GM18508 (cell line): Measurements from ENCODE around the gene KLHL40.

Experiments used
- ATAC-seq: cut with Tn5 transposase; IDR thresholded peaks from one replicate; pipeline ENCODE4 v1.9.1; 2021; ENCODE audit warnings: moderate number of reproducible peaks; ENCODE audit not compliant: insufficient read depth, unreplicated experiment

KLHL40 gene

DNA sequence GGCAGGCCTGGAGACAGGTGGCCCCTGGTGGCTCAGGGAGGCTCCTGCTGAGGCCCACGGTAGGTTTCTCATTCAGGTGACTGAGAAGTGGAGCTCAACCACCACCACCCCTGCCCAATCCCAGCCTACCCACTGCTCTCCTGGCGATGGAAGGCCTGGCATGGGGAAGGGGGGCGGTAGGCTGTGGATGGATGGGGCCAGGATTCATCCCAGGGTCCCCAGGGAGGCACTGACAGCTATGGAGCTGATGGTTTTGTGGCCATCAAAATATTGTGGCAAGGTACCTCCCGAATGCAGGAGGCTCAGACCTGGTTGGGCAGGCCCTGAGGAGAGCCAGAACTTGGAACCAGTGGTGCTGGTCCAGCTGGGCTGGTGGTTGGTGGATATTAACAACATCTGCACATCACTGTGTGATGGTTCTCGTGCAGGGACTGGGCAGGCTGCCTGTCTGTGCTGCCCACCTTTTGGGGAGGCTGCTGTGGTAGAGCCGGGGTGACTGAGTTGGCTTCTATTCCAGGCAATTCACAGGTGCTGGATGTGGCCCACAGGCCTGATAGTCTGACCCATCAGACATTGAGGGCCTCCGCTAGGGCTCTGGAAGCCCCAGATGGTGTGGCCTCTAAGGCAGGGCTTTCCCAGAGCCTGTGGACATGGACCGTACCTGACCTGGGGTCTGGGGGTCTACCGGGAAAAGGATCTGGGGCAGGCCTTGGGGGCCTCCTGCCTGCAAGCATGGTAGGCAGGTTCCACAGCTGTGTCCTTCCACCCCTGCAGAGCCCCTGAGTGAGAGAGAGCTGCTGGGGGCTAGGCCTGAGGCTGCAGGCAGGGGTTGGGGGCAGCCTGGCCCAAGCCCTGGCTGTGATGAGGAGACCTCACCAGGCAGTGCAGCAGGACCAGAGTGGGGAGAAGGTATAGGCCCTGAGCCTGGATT, 28.4 kb upstream of the KLHL40 start:
- ATAC-seq: no peak

DNA sequence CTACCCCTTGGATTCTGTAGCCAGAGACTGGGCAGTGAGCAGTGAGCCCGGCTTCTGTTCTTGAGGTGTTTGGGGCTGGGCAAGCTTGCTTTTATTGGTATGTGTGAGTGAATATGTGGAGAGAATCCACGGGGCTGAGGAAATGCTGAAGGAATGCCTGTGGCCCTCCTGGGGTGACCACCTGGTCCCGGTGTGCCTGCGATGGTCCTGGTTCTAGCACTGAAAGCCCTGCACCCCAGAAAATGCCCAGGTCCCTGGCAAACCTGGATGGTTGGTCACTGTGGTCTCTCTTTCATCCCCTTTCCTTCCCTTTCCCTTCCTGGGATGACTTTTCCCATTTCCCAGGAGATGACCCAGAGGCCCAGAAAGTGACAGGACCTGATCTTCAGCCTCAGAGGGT, 27.7 kb upstream of the KLHL40 start:
- ATAC-seq: no peak

DNA sequence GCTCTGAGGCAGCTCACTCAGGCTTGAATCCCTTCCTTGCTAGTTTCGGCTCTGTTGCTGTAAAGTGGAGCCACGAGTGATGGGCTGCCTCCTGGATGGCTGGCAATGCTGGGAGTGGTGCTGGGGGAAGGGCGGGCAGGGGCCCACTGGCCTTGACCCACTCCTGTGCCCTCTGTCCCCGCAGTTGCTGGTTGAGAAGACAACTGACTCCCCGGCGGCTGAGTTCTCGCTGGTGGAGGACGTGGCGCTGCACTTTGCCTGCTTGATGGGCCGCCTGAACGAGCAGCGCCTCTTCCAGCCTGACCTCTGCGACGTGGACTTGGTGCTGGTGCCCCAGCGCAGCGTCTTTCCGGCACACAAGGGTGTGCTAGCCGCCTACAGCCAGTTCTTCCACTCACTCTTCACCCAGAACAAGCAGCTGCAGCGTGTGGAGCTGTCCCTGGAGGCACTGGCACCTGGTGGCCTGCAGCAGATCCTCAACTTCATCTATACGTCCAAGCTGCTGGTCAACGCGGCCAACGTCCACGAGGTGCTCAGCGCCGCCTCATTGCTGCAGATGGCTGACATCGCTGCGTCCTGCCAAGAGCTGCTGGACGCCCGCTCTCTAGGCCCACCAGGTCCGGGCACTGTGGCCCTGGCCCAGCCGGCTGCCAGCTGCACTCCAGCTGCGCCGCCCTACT, 27.1 kb upstream of the KLHL40 start:
- no peak for ATAC-seq

DNA sequence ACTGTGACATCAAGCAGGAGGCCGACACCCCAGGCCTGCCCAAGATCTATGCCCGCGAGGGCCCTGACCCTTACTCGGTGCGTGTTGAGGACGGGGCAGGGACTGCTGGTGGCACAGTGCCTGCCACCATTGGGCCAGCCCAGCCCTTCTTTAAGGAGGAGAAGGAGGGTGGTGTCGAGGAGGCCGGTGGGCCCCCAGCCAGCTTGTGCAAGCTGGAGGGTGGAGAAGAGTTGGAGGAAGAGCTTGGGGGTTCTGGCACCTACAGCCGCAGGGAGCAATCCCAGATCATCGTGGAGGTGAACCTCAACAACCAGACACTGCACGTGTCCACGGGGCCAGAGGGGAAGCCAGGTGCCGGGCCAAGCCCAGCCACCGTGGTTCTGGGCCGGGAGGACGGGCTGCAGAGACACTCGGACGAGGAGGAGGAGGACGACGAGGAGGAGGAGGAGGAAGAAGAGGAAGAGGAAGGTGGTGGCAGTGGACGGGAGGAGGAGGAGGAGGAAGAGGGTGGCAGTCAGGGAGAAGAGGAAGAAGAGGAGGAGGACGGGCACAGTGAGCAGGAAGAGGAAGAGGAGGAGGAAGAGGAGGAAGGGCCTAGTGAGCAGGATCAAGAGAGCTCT, 26.5 kb upstream of the KLHL40 start:
- no peak for ATAC-seq

DNA sequence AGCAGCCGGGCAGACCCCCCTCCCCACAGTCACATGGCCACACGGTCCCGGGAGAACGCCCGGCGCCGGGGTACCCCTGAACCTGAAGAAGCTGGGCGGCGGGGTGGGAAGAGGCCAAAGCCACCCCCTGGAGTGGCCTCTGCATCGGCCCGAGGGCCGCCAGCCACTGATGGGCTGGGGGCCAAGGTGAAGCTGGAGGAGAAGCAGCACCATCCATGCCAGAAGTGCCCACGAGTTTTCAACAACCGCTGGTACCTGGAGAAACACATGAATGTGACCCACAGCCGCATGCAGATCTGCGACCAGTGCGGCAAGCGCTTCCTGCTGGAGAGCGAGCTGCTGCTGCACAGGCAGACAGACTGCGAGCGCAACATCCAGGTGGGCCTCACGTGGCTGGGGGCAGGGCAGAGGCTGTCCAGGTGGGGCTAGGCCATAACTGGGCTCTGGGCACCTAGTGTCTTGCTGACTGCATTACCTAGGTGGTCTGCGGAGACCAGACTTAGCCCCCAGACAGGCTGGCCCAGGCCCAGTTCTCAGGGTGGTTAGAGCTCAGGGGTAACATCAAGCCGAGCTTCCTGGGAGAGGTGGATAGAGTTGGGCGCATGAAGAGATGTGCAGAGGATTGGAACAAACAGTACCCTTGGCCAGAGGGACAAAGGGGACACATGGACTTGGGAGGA, 25.7 kb upstream of the KLHL40 start:
- no peak for ATAC-seq

DNA sequence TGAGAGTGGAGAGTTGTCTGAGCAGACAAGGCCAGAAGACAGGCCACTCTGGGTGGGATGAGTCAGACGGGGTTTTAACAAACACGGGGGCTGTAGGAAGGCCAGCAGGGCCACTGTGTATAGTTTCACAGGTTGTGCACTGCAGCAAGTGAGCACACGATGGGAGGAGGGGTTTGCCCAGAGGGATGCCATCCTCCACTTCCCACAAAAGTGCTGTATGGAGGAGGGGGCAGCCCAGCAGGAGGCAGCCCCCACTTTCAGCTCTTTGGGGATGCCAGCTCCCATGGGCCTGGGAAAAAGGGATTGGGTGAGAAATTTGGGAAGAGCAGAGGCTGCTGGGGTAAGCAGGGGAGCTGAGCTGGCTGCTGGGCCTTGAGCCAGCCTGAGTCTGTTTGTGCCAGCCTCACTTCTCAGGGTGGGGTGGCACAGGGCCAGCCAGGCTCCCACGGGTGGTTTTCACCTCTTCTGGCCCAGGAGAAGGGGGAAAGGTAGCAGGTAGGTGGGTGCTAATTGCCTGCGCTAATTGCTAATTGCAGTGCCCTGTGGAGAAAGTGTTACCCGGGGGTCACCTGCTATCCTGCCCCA, 25.1 kb upstream of the KLHL40 start:
- ATAC-seq: no peak

DNA sequence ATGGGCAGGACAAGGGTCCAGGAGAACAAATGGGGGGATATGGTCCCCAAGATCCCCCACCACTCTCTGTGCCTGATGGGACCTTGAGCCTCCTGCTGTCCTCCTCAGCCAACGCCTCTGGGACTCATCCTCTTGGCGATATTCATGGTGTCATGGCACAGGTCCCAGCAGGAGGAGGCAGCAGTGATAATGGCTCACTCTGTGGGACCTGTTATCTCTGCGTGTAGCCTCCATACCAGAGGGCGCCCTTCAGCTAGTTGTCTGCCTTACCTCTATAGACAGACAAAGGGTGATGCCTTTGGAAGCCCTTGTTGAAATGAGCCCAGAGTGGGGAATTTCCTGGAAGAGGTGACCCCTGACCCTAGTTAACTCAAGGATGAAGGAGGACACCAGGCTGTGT, 24.4 kb upstream of the KLHL40 start:
- ATAC-seq: no peak

DNA sequence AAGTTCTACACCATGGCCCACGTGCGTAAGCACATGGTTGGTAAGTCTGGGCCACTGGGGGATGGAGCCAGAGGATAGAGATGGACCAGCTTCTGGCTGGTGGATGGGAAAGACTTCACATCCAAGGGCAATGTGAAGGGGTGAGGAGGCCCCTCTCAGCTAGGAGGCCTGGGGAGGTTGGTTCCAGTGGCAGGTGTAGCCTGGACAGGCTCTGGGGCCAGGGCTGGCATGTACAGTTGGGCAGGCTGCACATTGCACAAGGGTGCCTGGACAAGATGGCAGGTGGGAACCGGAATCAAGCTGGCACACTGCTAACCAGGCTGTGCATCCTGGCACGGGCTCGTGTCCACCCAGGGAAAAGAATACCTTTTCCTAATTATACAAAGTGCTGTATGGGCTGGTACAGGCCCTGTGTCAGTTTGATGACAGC, 23.7 kb upstream of the KLHL40 start:
- ATAC-seq: no peak

DNA sequence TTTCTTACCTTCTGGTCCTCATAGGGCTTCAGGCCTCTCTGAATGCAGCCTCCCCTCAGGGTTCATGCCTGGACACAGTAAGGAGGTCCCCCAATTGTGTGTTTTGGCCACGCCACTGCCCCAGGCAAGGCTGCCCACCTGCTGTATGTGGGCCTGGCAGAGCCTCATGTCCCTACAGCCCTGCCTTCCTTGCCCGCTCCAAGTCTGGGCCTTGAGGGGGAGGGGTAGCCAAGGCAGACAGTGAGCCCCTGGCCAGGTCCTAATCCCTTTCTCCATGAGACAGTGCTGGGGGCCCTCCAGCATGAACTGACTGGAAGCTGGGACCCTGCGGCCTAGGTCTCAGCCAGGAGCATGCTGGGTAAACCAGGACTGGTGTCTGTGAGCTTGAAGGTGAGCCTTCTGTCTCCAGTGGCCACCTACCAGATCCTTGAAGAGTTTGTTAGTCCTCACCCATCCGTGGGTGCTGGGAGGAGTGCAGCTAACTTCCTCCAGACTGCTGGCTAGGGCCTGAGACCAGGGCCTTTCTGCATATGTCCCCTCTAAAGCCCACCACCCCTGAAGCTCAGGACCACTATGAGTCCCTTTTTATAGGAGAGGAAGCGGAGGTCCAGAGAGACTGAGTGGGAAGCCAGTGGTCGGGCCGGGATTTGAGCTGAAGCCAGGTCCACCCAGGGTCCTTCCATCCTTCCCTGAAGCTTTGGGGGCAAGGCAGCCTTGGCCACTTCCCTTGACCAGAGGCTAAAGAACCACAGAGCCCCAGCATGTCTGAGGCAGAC, 23.1 kb upstream of the KLHL40 start:
- no peak for ATAC-seq

DNA sequence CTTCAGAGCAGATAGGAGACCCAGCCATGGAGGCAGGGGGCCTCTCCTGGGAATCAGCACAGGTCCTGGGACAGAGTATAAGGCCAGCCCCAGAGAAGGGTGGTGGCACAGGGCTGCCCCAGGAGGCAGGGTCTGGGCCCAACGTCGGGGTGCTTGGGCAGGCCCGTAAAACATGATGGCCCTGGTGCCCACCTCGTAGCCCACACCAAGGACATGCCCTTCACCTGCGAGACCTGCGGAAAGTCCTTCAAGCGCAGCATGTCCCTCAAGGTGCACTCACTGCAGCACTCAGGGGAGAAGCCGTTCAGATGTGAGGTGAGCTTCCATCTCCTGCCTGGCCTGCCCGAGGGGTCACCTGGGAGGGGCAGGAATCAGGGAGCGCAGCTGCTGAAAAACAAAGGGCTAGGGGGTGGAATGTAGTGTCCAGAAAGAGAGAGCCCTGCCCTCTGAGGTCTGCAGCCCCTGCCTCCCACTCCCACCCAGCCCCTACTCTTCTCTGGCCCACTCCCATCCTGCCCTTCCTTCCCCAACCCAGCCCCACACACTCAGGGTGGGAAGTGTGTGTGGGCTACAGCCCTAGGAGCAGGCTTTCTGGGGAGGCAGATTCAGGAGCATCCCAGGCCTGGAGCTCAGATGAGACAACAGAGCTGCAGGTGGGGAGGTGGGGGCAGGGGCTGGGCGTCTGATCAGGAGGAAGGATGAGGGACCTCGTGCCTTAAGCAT, 22.4 kb upstream of the KLHL40 start:
- no peak for ATAC-seq

DNA sequence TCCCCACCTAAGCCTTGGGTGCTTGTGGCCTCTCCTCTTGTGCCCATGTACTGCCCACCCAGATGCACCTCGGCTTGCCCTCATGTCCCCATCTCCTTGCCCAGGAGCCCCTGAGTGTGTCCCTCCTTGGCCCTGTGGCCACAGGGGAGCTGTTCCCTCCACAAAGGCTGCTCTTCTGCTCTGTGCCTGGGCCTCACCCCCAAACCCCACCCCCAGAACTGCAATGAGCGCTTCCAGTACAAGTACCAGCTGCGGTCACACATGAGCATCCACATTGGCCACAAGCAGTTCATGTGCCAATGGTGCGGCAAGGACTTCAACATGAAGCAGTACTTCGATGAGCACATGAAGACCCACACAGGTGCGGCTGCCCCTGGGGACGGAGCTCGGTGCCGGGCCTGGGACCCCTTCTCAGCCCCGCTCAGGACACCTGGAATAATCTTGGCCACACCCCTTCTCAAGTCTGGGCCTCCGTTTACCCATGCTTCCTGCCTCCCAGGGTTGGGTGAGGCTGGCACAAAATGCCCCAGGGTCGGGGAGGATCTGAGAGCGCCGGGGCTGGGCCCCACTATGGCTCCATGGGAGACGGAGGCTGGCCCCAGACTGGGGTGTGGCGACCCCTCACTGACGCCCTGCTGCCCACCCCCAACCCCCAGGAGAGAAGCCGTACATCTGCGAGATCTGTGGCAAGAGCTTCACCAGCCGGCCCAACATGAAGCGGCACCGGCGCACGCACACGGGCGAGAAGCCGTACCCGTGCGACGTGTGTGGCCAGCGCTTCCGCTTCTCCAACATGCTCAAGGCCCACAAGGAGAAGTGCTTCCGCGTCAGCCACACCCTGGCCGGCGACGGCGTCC, 21.5 kb upstream of the KLHL40 start:
- ATAC-seq: no peak

DNA sequence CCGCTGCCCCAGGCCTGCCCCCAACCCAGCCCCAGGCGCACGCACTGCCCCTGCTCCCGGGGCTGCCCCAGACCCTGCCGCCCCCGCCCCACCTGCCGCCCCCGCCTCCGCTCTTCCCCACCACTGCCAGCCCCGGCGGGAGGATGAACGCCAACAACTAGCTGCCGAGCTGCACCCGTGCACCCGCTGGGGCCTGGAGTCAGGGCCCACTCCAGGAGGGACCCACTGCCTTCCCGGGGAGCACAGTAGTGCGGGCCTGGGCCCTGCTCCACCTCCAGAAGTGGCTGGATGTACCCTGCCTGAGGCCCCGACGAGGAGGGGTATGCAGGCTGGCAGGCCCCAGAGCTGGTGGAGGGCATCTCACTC, 20.9 kb upstream of the KLHL40 start:
- no peak for ATAC-seq

DNA sequence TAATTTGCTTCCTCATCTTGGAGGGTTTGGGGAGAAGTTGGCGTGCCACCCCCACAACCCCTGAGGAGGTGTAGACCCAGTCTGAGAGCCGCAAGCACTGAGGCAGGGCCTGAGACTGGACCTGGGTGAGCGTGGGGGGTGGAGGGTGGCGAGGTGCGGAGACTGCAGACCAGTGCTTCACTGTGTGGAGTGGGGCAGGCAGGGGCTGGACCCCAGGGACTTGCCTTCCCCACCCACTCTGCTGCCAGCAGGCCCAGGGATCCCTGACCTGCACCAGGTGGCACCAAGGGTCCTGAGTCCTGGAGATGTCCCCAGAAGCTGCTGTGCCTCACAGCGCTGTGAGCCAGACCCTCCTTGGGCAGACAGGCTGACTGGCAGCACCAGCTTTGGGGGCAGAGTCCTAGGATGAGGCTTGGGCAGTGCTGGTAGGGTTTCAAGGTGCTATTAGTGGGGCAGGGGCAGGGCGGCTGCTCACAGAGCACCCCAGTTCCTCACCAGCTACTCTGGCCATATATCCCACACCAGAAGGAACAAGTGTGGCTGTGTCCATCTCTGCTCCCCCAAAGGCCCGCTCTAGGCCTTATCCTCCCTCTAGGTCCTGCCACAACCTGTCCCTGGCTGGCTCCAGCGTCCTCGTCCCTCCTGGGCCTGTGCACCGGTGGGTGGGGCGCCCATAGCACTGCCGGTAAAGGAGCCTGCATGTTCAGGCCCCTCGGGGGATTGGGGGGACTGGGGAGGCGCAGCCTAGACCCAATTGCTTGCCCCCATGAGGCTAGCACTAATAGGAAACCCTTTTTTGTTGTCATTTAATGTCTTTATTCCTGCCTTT, 20.1 kb upstream of the KLHL40 start:
- no peak for ATAC-seq

DNA sequence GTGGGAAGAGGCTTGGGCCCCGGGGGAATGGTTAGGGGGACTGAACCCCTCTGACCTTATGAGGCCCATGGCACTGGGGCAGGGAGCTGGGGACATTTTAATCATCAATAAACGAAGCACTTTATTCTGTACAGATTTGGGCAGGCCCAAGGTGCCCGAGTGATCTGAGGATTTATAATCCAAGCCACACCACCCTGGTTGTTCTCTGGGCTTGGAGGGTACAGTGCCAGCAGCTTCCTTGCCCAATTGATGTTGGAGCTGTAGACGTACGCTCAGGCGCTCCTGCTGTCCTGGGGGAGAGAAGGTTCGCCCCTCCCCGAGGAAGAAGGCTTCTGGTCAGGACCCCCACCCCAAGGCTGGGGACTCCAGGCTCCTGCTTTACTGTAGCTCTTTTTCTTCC, 19.3 kb upstream of the KLHL40 start:
- ATAC-seq: no peak

DNA sequence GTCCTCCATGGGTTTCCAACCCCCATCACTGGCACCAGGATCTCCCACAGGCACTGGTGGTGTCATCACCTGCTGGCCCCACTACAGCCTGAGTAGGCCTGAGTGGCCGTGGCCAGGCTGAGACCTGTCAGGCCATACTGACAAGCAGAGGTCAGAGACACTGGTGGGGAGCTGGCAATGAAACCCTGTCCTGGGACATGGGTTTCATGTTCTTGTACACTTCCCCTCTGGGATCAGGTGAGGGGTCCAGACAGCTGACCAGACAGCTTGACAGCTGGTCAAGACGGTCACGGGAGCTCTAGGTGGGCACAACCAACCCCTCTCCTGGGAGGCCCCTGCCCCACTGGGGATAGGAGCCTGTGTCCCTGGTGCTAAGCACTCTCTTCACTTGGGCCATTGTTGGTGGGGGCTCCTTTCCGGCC, 18.7 kb upstream of the KLHL40 start:
- no peak for ATAC-seq

DNA sequence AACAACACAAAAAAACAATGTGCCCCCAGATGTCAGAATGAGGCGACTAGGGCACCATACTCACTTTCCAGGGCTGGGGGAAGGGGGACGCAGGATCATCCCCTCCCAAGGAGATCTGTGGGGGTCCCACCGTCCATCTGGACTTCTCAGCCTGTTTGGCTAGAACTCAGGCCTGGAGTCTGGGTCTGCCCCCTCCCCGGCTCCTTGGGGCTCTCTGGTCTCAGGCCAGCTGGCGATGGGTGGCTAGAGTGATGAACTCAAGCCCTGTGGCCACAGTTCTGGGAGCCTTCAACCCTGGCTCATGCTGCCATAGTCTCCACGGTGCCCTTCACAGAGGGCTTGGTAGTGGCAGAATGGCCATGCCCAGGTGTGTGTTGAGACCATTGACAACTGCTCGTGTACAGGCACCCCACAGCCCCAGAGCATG, 18.2 kb upstream of the KLHL40 start:
- ATAC-seq: no peak
